Vagina (tissue), 2 donors: ENCODE measurements around the gene PACRG. TPM values are rescaled to one million over a fixed set of nuclear protein-coding genes. Genes with fewer than 3 reads are reported as not detected.

Source experiments
- DNase-seq, 2 donors: peaks; one replicate each; pipeline ENCODE4 v3.0.0-alpha.2; 2017; ENCODE audit errors: extremely low spot score in 2 of 2
- H3K27ac ChIP-seq: fragments of 200-600 bp; sonication (generic); one replicate; pipeline ENCODE4 v1.5.1; 2019
- H3K27me3 ChIP-seq: fragments of 200-600 bp; sonication (generic); one replicate; pipeline ENCODE4 v1.5.1; 2019
- H3K36me3 ChIP-seq, 2 donors: fragments of 200-600 bp; sonication (generic); one replicate each; pipeline ENCODE4 v1.5.1; 2017 to 2019
- H3K4me1 ChIP-seq: fragments of 200-600 bp; sonication (generic); one replicate; pipeline ENCODE4 v1.5.1; 2019
- H3K4me3 ChIP-seq, 2 donors: fragments of 200-600 bp; sonication (generic); 1 replicate in 1 of 2; 2 replicates in 1 of 2; pipeline ENCODE4 v1.5.1; 2016 to 2019
- H3K9me3 ChIP-seq: fragments of 200-600 bp; sonication (generic); one replicate; pipeline ENCODE4 v1.5.1; 2019
- POLR2A ChIP-seq, 2 donors: fragments of 450-650 bp; IDR thresholded peaks; one replicate each; pipeline ENCODE4 v1.6.1; 2017; ENCODE audit warnings: antibody characterized with exemption in 2 of 2, mild to moderate bottlenecking in 2 of 2, moderate library complexity in 2 of 2
- POLR2AphosphoS5 ChIP-seq, 2 donors: sonication (generic); formaldehyde crosslinking; IDR thresholded peaks; one replicate each; pipeline ENCODE4 v1.9.0; 2017; ENCODE audit warnings: antibody characterized with exemption in 2 of 2, mild to moderate bottlenecking in 2 of 2, low read depth in 1 of 2; ENCODE audit not compliant: insufficient read depth in 1 of 2
- intact Hi-C: fragments of 100-400 bp; cut with DNase I; formaldehyde crosslinking; loops from one replicate; pipeline ENCODE4 v1.15.1; 2023
- total RNA-seq: library from RNA; depleted of rRNA; stranded (reverse); fragments of >200 nt; gene quantifications from one replicate; pipeline ENCODE4 v1.2.3, GENCODE V29; 2016
- TF ChIP-seq, protein P1 (sequence below), 3 experiments: fragments of 450-650 bp in 2 of 3; fragments of 200-600 bp in 1 of 3; sonication (generic) in 1 of 3; IDR thresholded peaks; one replicate each; pipeline ENCODE4 v1.5.1; 2017 to 2019; ENCODE audit warnings: antibody characterized with exemption in 3 of 3, mild to moderate bottlenecking in 2 of 3, moderate library complexity in 2 of 3

PACRG gene
- total RNA-seq, 1 donor from 2014 or later: not detected

DNA sequence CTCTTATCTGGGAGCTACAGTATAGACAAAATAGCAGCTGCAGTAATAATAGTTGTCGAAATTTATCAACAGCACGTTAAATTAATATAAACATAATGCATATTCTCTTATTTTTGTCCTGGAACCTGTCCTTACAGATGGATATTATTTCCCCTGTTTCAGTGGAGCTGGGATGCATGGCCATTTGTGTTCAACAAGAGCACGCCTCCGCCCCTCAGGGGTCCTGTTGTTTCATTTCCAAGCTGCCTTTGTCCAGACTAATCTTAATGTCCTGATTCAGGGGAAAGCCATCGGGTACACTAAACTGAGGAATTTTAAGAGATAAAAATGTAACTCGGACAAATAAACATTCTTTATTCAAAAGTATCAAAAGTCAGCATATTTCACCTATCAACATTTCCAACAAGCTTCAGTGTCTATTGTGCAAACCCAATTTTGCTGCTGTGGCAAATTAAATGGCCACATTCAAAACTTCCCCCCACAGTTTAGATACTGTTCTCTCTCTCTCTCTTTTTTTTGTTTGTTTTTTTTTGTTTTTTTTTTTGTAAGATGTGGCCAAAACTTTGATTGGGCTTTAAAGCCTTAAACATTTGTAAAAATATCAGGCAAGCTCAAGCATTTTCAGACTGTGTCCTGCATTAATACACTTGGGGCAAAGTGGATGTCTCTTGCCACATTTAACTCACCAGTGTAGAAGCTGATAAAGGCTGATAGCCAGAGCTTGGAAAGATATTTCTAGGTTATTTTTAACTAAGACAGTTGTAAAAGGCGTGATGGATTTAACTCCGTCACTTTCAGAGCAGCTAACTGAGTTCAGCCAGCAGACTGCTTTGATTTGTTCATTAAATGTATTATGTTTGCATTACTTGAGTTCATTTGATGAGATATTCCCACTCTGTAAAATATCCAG lies 574.2 kb downstream of the PACRG start:
- no peak for DNase-seq
- Histone ChIP-seq H3K36me3 (no peaks in the 10 kb centered on the region), H3K4me3 (no peak overlapping the region), H3K27ac (no peak overlapping the region), H3K9me3 (no peaks in the 10 kb centered on the region), H3K27me3 (no peaks in the 10 kb centered on the region), H3K4me1 (no peaks in the 10 kb centered on the region)
- intact Hi-C loops: no loop called here
- TF ChIP-seq POLR2AphosphoS5 (IDR thresholded peaks at IDR 0.05; ENCODE audit: insufficient read depth in 1 of 2, low read depth in 1 of 2) (no peak), POLR2A (IDR thresholded peaks at IDR 0.05) (no peak)
- TF ChIP-seq, protein P1, sequence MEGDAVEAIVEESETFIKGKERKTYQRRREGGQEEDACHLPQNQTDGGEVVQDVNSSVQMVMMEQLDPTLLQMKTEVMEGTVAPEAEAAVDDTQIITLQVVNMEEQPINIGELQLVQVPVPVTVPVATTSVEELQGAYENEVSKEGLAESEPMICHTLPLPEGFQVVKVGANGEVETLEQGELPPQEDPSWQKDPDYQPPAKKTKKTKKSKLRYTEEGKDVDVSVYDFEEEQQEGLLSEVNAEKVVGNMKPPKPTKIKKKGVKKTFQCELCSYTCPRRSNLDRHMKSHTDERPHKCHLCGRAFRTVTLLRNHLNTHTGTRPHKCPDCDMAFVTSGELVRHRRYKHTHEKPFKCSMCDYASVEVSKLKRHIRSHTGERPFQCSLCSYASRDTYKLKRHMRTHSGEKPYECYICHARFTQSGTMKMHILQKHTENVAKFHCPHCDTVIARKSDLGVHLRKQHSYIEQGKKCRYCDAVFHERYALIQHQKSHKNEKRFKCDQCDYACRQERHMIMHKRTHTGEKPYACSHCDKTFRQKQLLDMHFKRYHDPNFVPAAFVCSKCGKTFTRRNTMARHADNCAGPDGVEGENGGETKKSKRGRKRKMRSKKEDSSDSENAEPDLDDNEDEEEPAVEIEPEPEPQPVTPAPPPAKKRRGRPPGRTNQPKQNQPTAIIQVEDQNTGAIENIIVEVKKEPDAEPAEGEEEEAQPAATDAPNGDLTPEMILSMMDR (IDR thresholded peaks at IDR 0.05): no peak

GRCh38 chr6:163302747-163303146 lies 575.0 kb downstream of the PACRG start:
- intact Hi-C loops: no loop called here
- no peak overlapping the region for H3K27ac ChIP-seq
- no peaks in the 10 kb centered on the region for H3K4me1 ChIP-seq
- DNase-seq: no peak
- no peak overlapping the region for H3K4me3 ChIP-seq
- no peaks in the 10 kb centered on the region for H3K36me3 ChIP-seq
- TF ChIP-seq POLR2A (IDR thresholded peaks at IDR 0.05) (no peak), POLR2AphosphoS5 (IDR thresholded peaks at IDR 0.05; ENCODE audit: insufficient read depth in 1 of 2, low read depth in 1 of 2) (no peak)
- TF ChIP-seq, protein P1 (IDR thresholded peaks at IDR 0.05): no peak
- H3K27me3 ChIP-seq: no peaks in the 10 kb centered on the region
- H3K9me3 ChIP-seq: no peaks in the 10 kb centered on the region

- DNase-seq: no peak
- Histone ChIP-seq H3K4me1 (no peaks in the 10 kb centered on the region), H3K27me3 (no peaks in the 10 kb centered on the region), H3K36me3 (no peaks in the 10 kb centered on the region), H3K9me3 (no peaks in the 10 kb centered on the region), H3K4me3 (no peak overlapping the region), H3K27ac (no peak overlapping the region)
- TF ChIP-seq POLR2AphosphoS5 (IDR thresholded peaks at IDR 0.05; ENCODE audit: insufficient read depth in 1 of 2, low read depth in 1 of 2): no peak
- no peak for TF ChIP-seq POLR2A (IDR thresholded peaks at IDR 0.05)
- TF ChIP-seq, protein P1 (IDR thresholded peaks at IDR 0.05): no peak
- intact Hi-C loops: no loop called here
Observed at GRCh38 chr6:163306000-163306399, 578.2 kb downstream of the PACRG start.

DNA sequence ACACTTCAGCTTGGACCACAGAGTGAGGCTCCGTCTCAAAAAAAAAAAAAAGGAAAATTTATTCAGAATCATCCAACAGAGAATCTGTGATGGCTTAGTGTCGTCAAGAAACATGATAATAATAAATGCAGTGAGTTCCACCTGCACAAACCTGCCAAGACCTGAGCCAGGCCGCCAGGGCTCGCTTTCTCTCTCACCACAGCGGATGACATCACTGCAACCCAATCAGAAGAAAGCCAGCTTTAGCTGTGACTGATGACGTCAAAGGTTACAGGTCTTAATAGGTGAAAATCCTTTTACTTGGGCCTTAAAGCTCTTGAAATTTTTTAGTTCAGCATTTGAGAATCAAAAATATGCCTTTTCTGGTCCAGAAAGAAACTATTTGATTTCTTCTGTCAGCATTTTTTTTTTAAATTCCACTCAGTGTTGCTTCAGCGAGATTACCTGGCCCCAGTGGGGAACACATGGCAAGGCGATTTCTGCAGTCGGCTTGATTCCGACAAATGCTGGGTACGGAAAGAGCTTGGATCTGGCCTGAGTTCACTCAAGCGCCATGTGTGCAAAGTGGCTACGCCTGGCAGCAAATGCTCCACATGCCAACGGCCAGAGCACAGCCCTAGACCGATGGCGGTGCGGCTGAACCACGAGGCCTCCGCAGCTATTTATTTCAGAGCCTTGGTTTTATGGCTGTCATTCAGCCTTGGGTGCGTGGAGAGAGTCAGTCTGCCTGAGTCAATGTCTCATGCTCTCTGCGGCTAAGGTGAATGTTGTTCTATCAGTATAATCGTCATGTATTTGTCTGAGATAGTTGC lies 581.1 kb downstream of the PACRG start:
- H3K4me3 ChIP-seq: no peak overlapping the region
- peak in 1 of 2 donors; percentile 34 for DNase-seq

More for the DNA sequence above, 581.1 kb downstream of the PACRG start:
- H3K9me3 ChIP-seq: no peaks in the 10 kb centered on the region
- no peaks in the 10 kb centered on the region for H3K27me3 ChIP-seq
- TF ChIP-seq POLR2A (IDR thresholded peaks at IDR 0.05) (no peak), POLR2AphosphoS5 (IDR thresholded peaks at IDR 0.05; ENCODE audit: insufficient read depth in 1 of 2, low read depth in 1 of 2) (no peak)
- TF ChIP-seq, protein P1 (IDR thresholded peaks at IDR 0.05): no peak
- intact Hi-C loops: no loop called here
- no peaks in the 10 kb centered on the region for H3K4me1 ChIP-seq
- no peaks in the 10 kb centered on the region for H3K36me3 ChIP-seq
- H3K27ac ChIP-seq: no peak overlapping the region
